Fibroblast of the conjunctiva (primary cell): ENCODE data around the gene KMT2E.
"Not testable (repeated sequence)": the region's sequence is repeated elsewhere in the genome, so short reads cannot be mapped to it uniquely, and the experiment has no call there.

Experiments used
- DNase-seq: peaks from one replicate; pipeline ENCODE4 v3.0.0-alpha.2; 2010; ENCODE audit warnings: low read depth

The KMT2E gene

GRCh38 chr7:105013816-105014692, at the start of gene KMT2E:
KMT2E (plus strand) TSS chr7:105014205; CDS start chr7:105040953, 26,748 bp downstream.
- DNase-seq, result peak; percentile 72

- DNase-seq, result no peak
Observed at GRCh38 chr7:104964626-104965236, 49.3 kb upstream of the KMT2E start.

- no peak for DNase-seq
Observed at GRCh38 chr7:104966022-104966421, 48.0 kb upstream of the KMT2E start.

GRCh38 chr7:104967088-104967487, 46.9 kb upstream of the KMT2E start:
- DNase-seq, result no peak

- DNase-seq, result no peak
Observed at GRCh38 chr7:104967595-104967994, 46.4 kb upstream of the KMT2E start.

- no peak for DNase-seq
Observed at GRCh38 chr7:104968648-104969047, 45.4 kb upstream of the KMT2E start.

GRCh38 chr7:104969183-104969582, 44.8 kb upstream of the KMT2E start:
- no peak for DNase-seq

GRCh38 chr7:104971290-104972071, 42.5 kb upstream of the KMT2E start:
- no peak for DNase-seq

GRCh38 chr7:104972500-104972899, 41.5 kb upstream of the KMT2E start:
- no peak for DNase-seq

GRCh38 chr7:104973227-104973626, 40.8 kb upstream of the KMT2E start:
- no peak for DNase-seq

- peak; percentile 76 for DNase-seq
Observed at GRCh38 chr7:104973909-104974415, 40.0 kb upstream of the KMT2E start.

- DNase-seq, result not testable (repeated sequence)
Observed at GRCh38 chr7:104975553-104975952, 38.5 kb upstream of the KMT2E start.

- no peak for DNase-seq
Observed at GRCh38 chr7:104976966-104977636, 36.9 kb upstream of the KMT2E start.

GRCh38 chr7:104978460-104978859, 35.5 kb upstream of the KMT2E start:
- no peak for DNase-seq

- peak; percentile 80 for DNase-seq
Observed at GRCh38 chr7:104979167-104979841, 34.7 kb upstream of the KMT2E start.

GRCh38 chr7:104980440-104980839, 33.6 kb upstream of the KMT2E start:
- no peak for DNase-seq

GRCh38 chr7:104980841-104981671, 32.9 kb upstream of the KMT2E start:
- DNase-seq, result no peak

- DNase-seq, result no peak
Observed at GRCh38 chr7:104981672-104982037, 32.4 kb upstream of the KMT2E start.

- DNase-seq, result no peak
Observed at GRCh38 chr7:104982308-104983075, 31.5 kb upstream of the KMT2E start.
